H1 (cell line): ENCODE results near the gene LRRC63. TPM values are rescaled to one million over a fixed set of nuclear protein-coding genes. Genes with fewer than 3 reads are reported as not detected.

ENCODE experiments used
- CTCF ChIA-PET: fragments of 300-600 bp; sonication (Branson Sonifier 250); formaldehyde crosslinking; loops from one replicate; lab custom pipeline; 2021; ENCODE audit not compliant: partially characterized antibody; lab: Charles Lee
- POLR2A ChIA-PET: fragments of 300-600 bp; sonication (Branson Sonifier 250); formaldehyde crosslinking; loops from one replicate; lab custom pipeline; 2021; ENCODE audit warnings: inconsistent platforms; ENCODE audit not compliant: partially characterized antibody; lab: Charles Lee
- DNase-seq, 2 experiments: peaks; one replicate each; pipeline versions ENCODE4 v3.0.0 to v3.0.0-alpha.2; 2010 to 2022; ENCODE audit warnings: low spot score in 2 of 2, low read depth in 1 of 2, mixed read lengths in 1 of 2
- FAIRE-seq: peaks from 2 replicates; lab custom pipeline; 2011; peaks lifted over from hg19 to GRCh38; lab: Jason Lieb, UNC
- H2AFZ ChIP-seq: 2 replicates; pipeline ENCODE4 v1.8.1; 2012; ENCODE audit warnings: low read length, inconsistent platforms
- H2AK5ac ChIP-seq: 2 replicates; pipeline ENCODE4 v1.6.1; 2013; ENCODE audit warnings: low read depth, low read length
- H2BK120ac ChIP-seq: replicated peaks from 2 replicates; pipeline ENCODE3; 2013; ENCODE audit warnings: low read depth, low read length, inconsistent platforms
- H2BK12ac ChIP-seq: 2 replicates; pipeline ENCODE4 v1.6.1; 2013; ENCODE audit warnings: low read depth, low read length
- H2BK15ac ChIP-seq: 2 replicates; pipeline ENCODE4 v1.6.1; 2013; ENCODE audit warnings: low read length
- H2BK20ac ChIP-seq: 2 replicates; pipeline ENCODE4 v1.6.1; 2013; ENCODE audit warnings: low read length
- H2BK5ac ChIP-seq: 2 replicates; pipeline ENCODE4 v1.6.1; 2013; ENCODE audit warnings: low read depth, low read length
- H3K14ac ChIP-seq: 2 replicates; pipeline ENCODE4 v1.6.1; 2013; ENCODE audit warnings: inconsistent platforms; ENCODE audit not compliant: insufficient read length
- H3K18ac ChIP-seq: 2 replicates; pipeline ENCODE4 v1.6.1; 2013; ENCODE audit warnings: low read length; ENCODE audit errors: extremely low read depth
- H3K23ac ChIP-seq: 2 replicates; pipeline ENCODE4 v1.6.1; 2013; ENCODE audit warnings: inconsistent platforms; ENCODE audit not compliant: insufficient read length
- H3K23me2 ChIP-seq: 2 replicates; pipeline ENCODE4 v1.6.1; 2013; ENCODE audit warnings: low read depth, low read length
- H3K27ac ChIP-seq: 2 replicates; pipeline ENCODE4 v1.6.1; 2011; ENCODE audit warnings: low read depth, low read length, inconsistent platforms
- H3K27me3 ChIP-seq, 4 experiments: replicated peaks in 1 of 4; 1 replicate in 1 of 4; 2 replicates in 3 of 4; pipeline versions ENCODE4 v1.6.1 to v1.8.1; 2011 to 2013; ENCODE audit warnings: low read length in 3 of 4, mild to moderate bottlenecking in 3 of 4, inconsistent platforms in 2 of 4, mixed read lengths in 2 of 4, moderate library complexity in 1 of 4; ENCODE audit not compliant: control insufficient read depth in 3 of 4, insufficient read depth in 3 of 4; ENCODE audit errors: extremely low read depth in 1 of 4
- H3K36me3 ChIP-seq, 4 experiments: 2 replicates each; pipeline versions ENCODE4 v1.6.1 to v1.8.1; 2011 to 2013; ENCODE audit warnings: mild to moderate bottlenecking in 4 of 4, low read length in 3 of 4, moderate library complexity in 2 of 4, control low read depth in 1 of 4, inconsistent platforms in 1 of 4; ENCODE audit not compliant: insufficient read depth in 4 of 4, control insufficient read depth in 2 of 4
- H3K4ac ChIP-seq: replicated peaks from 2 replicates; pipeline ENCODE3; 2013; ENCODE audit warnings: low read length, low read depth, mixed read lengths, inconsistent platforms; ENCODE audit not compliant: insufficient read length
- H3K4me1 ChIP-seq, 4 experiments: replicated peaks in 1 of 4; 1 replicate in 1 of 4; 2 replicates in 3 of 4; pipeline versions ENCODE4 v1.6.1 to v1.8.1; 2011 to 2013; ENCODE audit warnings: low read length in 3 of 4, inconsistent platforms in 2 of 4, mixed read lengths in 1 of 4; ENCODE audit not compliant: insufficient read depth in 4 of 4, control insufficient read depth in 3 of 4
- H3K4me2 ChIP-seq, 2 experiments: 2 replicates each; pipeline versions ENCODE4 v1.6.1 to v1.8.1; 2011 to 2013; ENCODE audit warnings: low read depth in 2 of 2, low read length in 2 of 2, control low read depth in 1 of 2, inconsistent platforms in 1 of 2, mild to moderate bottlenecking in 1 of 2; ENCODE audit not compliant: insufficient read depth in 1 of 2
- H3K4me3 ChIP-seq, 4 experiments: fragments of 200-600, 300-600 bp in 1 of 4; sonication (generic), shearing (Covaris generic), sonication (Bioruptor Twin) in 1 of 4; 2 replicates each; pipeline versions ENCODE4 v1.5.1 to v1.8.1; 2011 to 2016; ENCODE audit warnings: low read length in 4 of 4, low read depth in 3 of 4, control low read depth in 2 of 4, inconsistent platforms in 2 of 4, mild to moderate bottlenecking in 2 of 4, mixed read lengths in 1 of 4, moderate library complexity in 1 of 4; ENCODE audit not compliant: insufficient read depth in 2 of 4; ENCODE audit errors: extremely low read depth in 1 of 4
- H3K56ac ChIP-seq: replicated peaks from 2 replicates; pipeline ENCODE3; 2013; ENCODE audit warnings: low read depth, mild to moderate bottlenecking, mixed read lengths, low read length, inconsistent platforms; ENCODE audit not compliant: insufficient read length
- H3K79me1 ChIP-seq: 2 replicates; pipeline ENCODE4 v1.6.1; 2013; ENCODE audit warnings: low read depth, low read length, control low read depth
- H3K79me2 ChIP-seq, 2 experiments: 2 replicates each; pipeline versions ENCODE4 v1.6.1 to v1.8.1; 2012 to 2013; ENCODE audit warnings: low read length in 2 of 2, mild to moderate bottlenecking in 2 of 2, inconsistent platforms in 1 of 2; ENCODE audit not compliant: insufficient read depth in 2 of 2, control insufficient read depth in 1 of 2
- H3K9ac ChIP-seq, 4 experiments: replicated peaks in 1 of 4; 1 replicate in 1 of 4; 2 replicates in 3 of 4; pipeline versions ENCODE4 v1.6.1 to v1.8.1; 2011 to 2013; ENCODE audit warnings: low read depth in 3 of 4, low read length in 3 of 4, control low read depth in 2 of 4, mild to moderate bottlenecking in 2 of 4, moderate library complexity in 2 of 4, inconsistent platforms in 1 of 4; ENCODE audit errors: extremely low read depth in 1 of 4
- H3K9me3 ChIP-seq, 2 experiments: 2 replicates each; pipeline versions ENCODE4 v1.6.1 to v1.8.1; 2012 to 2013; ENCODE audit warnings: mild to moderate bottlenecking in 2 of 2, moderate library complexity in 2 of 2, control low read depth in 1 of 2, inconsistent platforms in 1 of 2, low read depth in 1 of 2, low read length in 1 of 2, mixed read lengths in 1 of 2; ENCODE audit not compliant: insufficient read depth in 2 of 2
- H4K20me1 ChIP-seq, 2 experiments: replicated peaks in 1 of 2; 2 replicates each; pipeline versions ENCODE3 to v1.8.1; 2011 to 2013; ENCODE audit warnings: inconsistent platforms in 2 of 2, low read length in 2 of 2, mild to moderate bottlenecking in 1 of 2; ENCODE audit not compliant: insufficient read depth in 2 of 2, control insufficient read depth in 1 of 2
- H4K5ac ChIP-seq: 2 replicates; pipeline ENCODE4 v1.6.1; 2013; ENCODE audit warnings: low read length, low read depth, mixed read lengths, inconsistent platforms; ENCODE audit not compliant: insufficient read length
- H4K8ac ChIP-seq: 2 replicates; pipeline ENCODE4 v1.8.0; 2013; ENCODE audit warnings: mild to moderate bottlenecking, moderate library complexity, low read length, inconsistent platforms; ENCODE audit not compliant: insufficient read depth; ENCODE audit errors: extremely low read depth
- H4K91ac ChIP-seq: replicated peaks from 2 replicates; pipeline ENCODE3; 2013; ENCODE audit warnings: low read length, mixed read lengths, inconsistent platforms; ENCODE audit not compliant: insufficient read length
- ASH2L ChIP-seq: fragments of 200-600, 300-600 bp; sonication (generic); IDR thresholded peaks from one replicate; pipeline ENCODE4 v1.7.1; 2017; ENCODE audit warnings: low read length
- BACH1 ChIP-seq: IDR thresholded peaks from 2 replicates; pipeline ENCODE4 v1.6.1; 2012; ENCODE audit warnings: low read length, improper control_type of control experiment
- CBX8 ChIP-seq: fragments of 300-800, 300-1000 bp; sonication (generic); IDR thresholded peaks from 2 replicates; pipeline ENCODE4 v1.7.1; 2016; ENCODE audit warnings: low read depth, low read length, borderline replicate concordance
- CHD2 ChIP-seq: IDR thresholded peaks from 2 replicates; pipeline ENCODE4 v1.6.1; 2012; ENCODE audit warnings: low read length, improper control_type of control experiment
- E2F6 ChIP-seq: IDR thresholded peaks from 2 replicates; pipeline ENCODE4 v1.6.1; 2012; ENCODE audit warnings: inconsistent platforms
- EZH2 ChIP-seq: fragments of 200-600 bp; sonication (generic); IDR thresholded peaks from 2 replicates; pipeline ENCODE4 v1.7.1; 2012; ENCODE audit warnings: low read depth, mild to moderate bottlenecking, moderate library complexity, low read length, inconsistent platforms; ENCODE audit not compliant: severe bottlenecking
- GTF2F1 ChIP-seq: IDR thresholded peaks from 2 replicates; pipeline ENCODE4 v1.6.1; 2012; ENCODE audit warnings: low read depth, low read length, improper control_type of control experiment, borderline replicate concordance
- MAFK ChIP-seq: IDR thresholded peaks from 2 replicates; pipeline ENCODE4 v1.6.1; 2012; ENCODE audit warnings: low read depth, mild to moderate bottlenecking, improper control_type of control experiment, low read length
- MAX ChIP-seq: IDR thresholded peaks from 2 replicates; pipeline ENCODE4 v1.6.1; 2012; ENCODE audit warnings: inconsistent platforms
- SAP30 ChIP-seq: fragments of 300-600 bp; sonication (generic); IDR thresholded peaks from 2 replicates; pipeline ENCODE4 v1.7.1; 2012; ENCODE audit warnings: low read length, moderate library complexity, mild to moderate bottlenecking, inconsistent platforms; ENCODE audit not compliant: insufficient read depth, insufficient replicate concordance
- USF2 ChIP-seq: IDR thresholded peaks from 2 replicates; pipeline ENCODE4 v1.6.1; 2011; ENCODE audit warnings: low read length, improper control_type of control experiment
- WGBS, 2 experiments: shearing (Covaris generic) in 1 of 2; methylation state at CpG; one replicate each; pipeline versions ENCODE4 v1.1.6 to v1.1.7; 2013 to 2015; ENCODE audit warnings: low lambda C conversion rate in 2 of 2, mixed read lengths in 2 of 2, inconsistent platforms in 1 of 2, low coverage in 1 of 2, missing lambda C conversion rate in 1 of 2; ENCODE audit not compliant: insufficient replicate concordance in 2 of 2, insufficient coverage in 1 of 2, insufficient read length in 1 of 2; ENCODE audit errors: extremely low coverage in 1 of 2, missing lambda C conversion rate in 1 of 2; 5-methylcytosine and 5-hydroxymethylcytosine counted together
- polyA plus RNA-seq, 7 experiments: library from polyadenylated mRNA; depleted of rRNA in 3 of 7; stranded (reverse) in 5 of 7; unstranded in 2 of 7; fragments of >200 nt in 5 of 7; fragments of 200-250 nt in 2 of 7; gene quantifications; 1 replicate in 5 of 7; 2 replicates in 1 of 7; 4 replicates in 1 of 7; pipeline versions ENCODE4 v1.2.1 to v1.2.3, GENCODE V29; 2011 to 2013; ENCODE audit warnings: missing spikeins in 2 of 7, mixed read lengths in 2 of 7
- total RNA-seq: library from RNA; stranded (reverse); fragmentation: NEBNext Ultra II Directional; extraction: Animal tissue kit (Norgen Biotek cat#: 25700); gene quantifications from 2 replicates; pipeline ENCODE4 v1.2.1, GENCODE V29; 2021

The LRRC63 gene
- total and polyA plus RNA-seq, 2 of the 8 experiments (the other 6 are each of a cell fraction or from before 2014, with no cell fraction given), result not detected

GRCh38 chr13:46169758-46170157 lies 42.0 kb upstream of the LRRC63 start:
- H3K27me3 ChIP-seq, result peaks cover 0 to 4% (median 0%) of the 10 kb centered on the region in 4 experiments; a peak in 1 of 7 replicates
- no peak overlapping the region for H2BK15ac ChIP-seq
- H3K23ac ChIP-seq, result no peak overlapping the region
- H2BK5ac ChIP-seq, result no peak overlapping the region
- no peaks in the 10 kb centered on the region for H3K79me2 ChIP-seq
- WGBS, 2 experiments, result 93% methylated on average over 2 of the region's 2 CpGs; no CpG with 5 or more reads in 1 of the 2 experiments
- no peak overlapping the region for H3K56ac ChIP-seq
- no peak overlapping the region for H2AFZ ChIP-seq
- H4K91ac ChIP-seq, result no peak overlapping the region
- DNase-seq (no peak), FAIRE-seq (no peak)
- H3K18ac ChIP-seq, result no peak overlapping the region
- H3K79me1 ChIP-seq, result no peaks in the 10 kb centered on the region
- H3K4ac ChIP-seq, result no peak overlapping the region
- no peak overlapping the region for H3K9ac ChIP-seq
- H4K8ac ChIP-seq, result no peak overlapping the region
- H3K4me1 ChIP-seq, result peaks cover 0 to 6% (median 2%) of the 10 kb centered on the region in 4 experiments; a peak in 2 of 7 replicates
- no peak overlapping the region for H4K5ac ChIP-seq
- no peak overlapping the region for H2BK12ac ChIP-seq
- CTCF ChIA-PET, result interaction anchor here (1.1 to 3.5 kb wide), 9 partner anchors 11 to 152 kb away, joined by 3 to 25 read pairs (median 4); partner anchors contain the start of gene LCP1
- H3K36me3 ChIP-seq, result no peaks in the 10 kb centered on the region
- H2AK5ac ChIP-seq, result no peak overlapping the region
- H3K27ac ChIP-seq, result no peak overlapping the region
- no peak overlapping the region for H2BK20ac ChIP-seq
- POLR2A ChIA-PET, result no interaction called here
- H3K23me2 ChIP-seq, result no peaks in the 10 kb centered on the region
- no peak overlapping the region for H2BK120ac ChIP-seq
- no peak overlapping the region for H3K14ac ChIP-seq
- no peaks in the 10 kb centered on the region for H3K9me3 ChIP-seq
- H3K4me2 ChIP-seq, result no peak overlapping the region
- H3K4me3 ChIP-seq, result no peak overlapping the region
- no peaks in the 10 kb centered on the region for H4K20me1 ChIP-seq
- TF ChIP-seq EZH2, result no peak
- TF ChIP-seq MAX, result no peak
- TF ChIP-seq MAFK, result no peak
- no peak for TF ChIP-seq CBX8
- TF ChIP-seq E2F6, result no peak
- no peak for TF ChIP-seq USF2
- TF ChIP-seq SAP30, result no peak
- TF ChIP-seq CHD2, result no peak
- TF ChIP-seq GTF2F1, result no peak
- no peak for TF ChIP-seq ASH2L
- TF ChIP-seq BACH1, result no peak
